HepG2 (cell line): ENCODE data around the gene ARL3. TPM values are rescaled to one million over a fixed set of nuclear protein-coding genes. Genes with fewer than 3 reads are reported as not detected.

Source experiments
- CHD4 ChIP-seq: fragments of 200-600 bp; sonication (generic); IDR thresholded peaks from 2 replicates; pipeline ENCODE4 v1.7.0; 2017; ENCODE audit warnings: mild to moderate bottlenecking, low read length, borderline replicate concordance
- CTCF ChIP-seq: sonication (generic); formaldehyde crosslinking; IDR thresholded peaks from 2 replicates; pipeline ENCODE4 v1.5.0; 2020; ENCODE audit warnings: mild to moderate bottlenecking, missing genetic modification reagents, moderate library complexity
- HNF4A ChIP-seq: sonication (generic); formaldehyde crosslinking; IDR thresholded peaks from 2 replicates; pipeline ENCODE4 v1.4.0; 2020; ENCODE audit warnings: missing genetic modification reagents
- HNF4G ChIP-seq, 2 experiments: sonication (generic) in 1 of 2; formaldehyde crosslinking in 1 of 2; IDR thresholded peaks; 2 replicates each; pipeline versions ENCODE4 v1.4.0 to v1.6.1; 2011 to 2020; ENCODE audit warnings: borderline replicate concordance in 2 of 2, low read depth in 2 of 2, mild to moderate bottlenecking in 2 of 2, low read length in 1 of 2, missing genetic modification reagents in 1 of 2, moderate library complexity in 1 of 2
- ISX ChIP-seq: sonication (generic); formaldehyde crosslinking; conservative IDR thresholded peaks from 2 replicates; pipeline ENCODE4 v1.5.0; 2020; ENCODE audit warnings: missing genetic modification reagents
- JARID2 ChIP-seq: sonication (generic); formaldehyde crosslinking; IDR thresholded peaks from 2 replicates; pipeline ENCODE4 v1.8.1; 2023; ENCODE audit warnings: missing genetic modification reagents, inconsistent platforms; ENCODE audit not compliant: insufficient replicate concordance
- KLF16 ChIP-seq, 2 experiments: sonication (generic) in 1 of 2; formaldehyde crosslinking in 1 of 2; IDR thresholded peaks; 2 replicates each; pipeline versions ENCODE4 v1.6.1 to v1.8.0; 2016 to 2023; ENCODE audit warnings: missing genetic modification reagents in 2 of 2, missing compliant biosample characterization in 1 of 2
- MBD4 ChIP-seq: IDR thresholded peaks from 2 replicates; pipeline ENCODE4 v1.6.1; 2012; ENCODE audit warnings: low read length, inconsistent platforms, borderline replicate concordance
- MEF2D ChIP-seq: sonication (generic); formaldehyde crosslinking; IDR thresholded peaks from 2 replicates; pipeline ENCODE4 v1.5.1; 2020; ENCODE audit warnings: mild to moderate bottlenecking, missing genetic modification reagents
- PRMT3 ChIP-seq: sonication (generic); formaldehyde crosslinking; IDR thresholded peaks from 2 replicates; pipeline ENCODE4 v1.8.1; 2022; ENCODE audit warnings: low read depth, mild to moderate bottlenecking, moderate library complexity, missing genetic modification reagents, borderline replicate concordance
- SKI ChIP-seq: fragments of 450-650 bp; IDR thresholded peaks from one replicate; pipeline ENCODE4 v1.6.1; 2018; ENCODE audit warnings: mild to moderate bottlenecking; ENCODE audit not compliant: partially characterized antibody
- USF2 ChIP-seq, 2 experiments: sonication (generic) in 1 of 2; formaldehyde crosslinking in 1 of 2; IDR thresholded peaks; 2 replicates each; pipeline versions ENCODE4 v1.5.1 to v1.6.1; 2011 to 2020; ENCODE audit warnings: borderline replicate concordance in 1 of 2, low read depth in 1 of 2, low read length in 1 of 2, mild to moderate bottlenecking in 1 of 2, missing genetic modification reagents in 1 of 2, moderate library complexity in 1 of 2
- ZBTB8A ChIP-seq: sonication (generic); formaldehyde crosslinking; IDR thresholded peaks from 2 replicates; pipeline ENCODE4 v1.4.0; 2020; ENCODE audit warnings: mild to moderate bottlenecking, low read depth, missing genetic modification reagents, borderline replicate concordance
- ZNF101 ChIP-seq: sonication (generic); formaldehyde crosslinking; IDR thresholded peaks from 2 replicates; pipeline ENCODE4 v1.4.0; 2020; ENCODE audit warnings: mild to moderate bottlenecking, low read depth, missing genetic modification reagents, borderline replicate concordance
- ZNF432 ChIP-seq: sonication (generic); formaldehyde crosslinking; IDR thresholded peaks from 2 replicates; pipeline ENCODE4 v1.5.0; 2020; ENCODE audit warnings: missing genetic modification reagents, mild to moderate bottlenecking, borderline replicate concordance
- ZNF550 ChIP-seq: sonication (generic); formaldehyde crosslinking; IDR thresholded peaks from 2 replicates; pipeline ENCODE4 v1.4.0; 2020; ENCODE audit warnings: mild to moderate bottlenecking, missing genetic modification reagents, borderline replicate concordance
- ZNF562 ChIP-seq: sonication (generic); formaldehyde crosslinking; IDR thresholded peaks from 2 replicates; pipeline ENCODE4 v1.8.0; 2022; ENCODE audit warnings: missing genetic modification reagents, borderline replicate concordance
- ZNF569 ChIP-seq: sonication (generic); formaldehyde crosslinking; IDR thresholded peaks from 2 replicates; pipeline ENCODE4 v1.5.0; 2020; ENCODE audit warnings: mild to moderate bottlenecking, missing genetic modification reagents, moderate library complexity, borderline replicate concordance
- ZNF784 ChIP-seq: sonication (generic); formaldehyde crosslinking; IDR thresholded peaks from 2 replicates; pipeline ENCODE4 v1.5.1; 2020; ENCODE audit warnings: missing genetic modification reagents, mild to moderate bottlenecking, borderline replicate concordance
- polyA plus RNA-seq, 8 experiments: library from polyadenylated mRNA; depleted of rRNA in 3 of 8; stranded (reverse) in 7 of 8; unstranded in 1 of 8; fragments of >200 nt; fragmentation: Illumina TruSeq in 4 of 8; extraction: Trizol in 4 of 8; gene quantifications; 2 replicates each; pipeline versions ENCODE4 v1.2.1 to v1.2.3, GENCODE V29; 2011 to 2016; ENCODE audit warnings: low read depth in 4 of 8, missing spikeins in 1 of 8, mixed read lengths in 1 of 8; ENCODE audit not compliant: insufficient read depth in 1 of 8
- total RNA-seq, 5 experiments: library from RNA; depleted of rRNA; stranded (reverse); fragments of >200 nt; fragmentation: Illumina TruSeq; extraction: Trizol; gene quantifications; 2 replicates each; pipeline ENCODE4 v1.2.3, GENCODE V29; 2016; ENCODE audit warnings: low read depth in 1 of 5
- TF ChIP-seq, protein P1 (sequence below), 2 experiments: fragments of 450-650 bp in 1 of 2; sonication (generic) in 1 of 2; formaldehyde crosslinking; IDR thresholded peaks; 2 replicates each; pipeline versions ENCODE4 v1.5.0 to v1.8.0; 2020 to 2022; ENCODE audit warnings: mild to moderate bottlenecking in 1 of 2, missing genetic modification reagents in 1 of 2
- TF ChIP-seq, protein P2 (sequence below): IDR thresholded peaks from 2 replicates; pipeline ENCODE4 v1.6.1; 2018; ENCODE audit warnings: missing genetic modification reagents

The ARL3 gene
- total and polyA plus RNA-seq, 2 of the 13 experiments (the other 11 are each of a cell fraction or from before 2014, with no cell fraction given) = 5.2 to 6.6 TPM

DNA sequence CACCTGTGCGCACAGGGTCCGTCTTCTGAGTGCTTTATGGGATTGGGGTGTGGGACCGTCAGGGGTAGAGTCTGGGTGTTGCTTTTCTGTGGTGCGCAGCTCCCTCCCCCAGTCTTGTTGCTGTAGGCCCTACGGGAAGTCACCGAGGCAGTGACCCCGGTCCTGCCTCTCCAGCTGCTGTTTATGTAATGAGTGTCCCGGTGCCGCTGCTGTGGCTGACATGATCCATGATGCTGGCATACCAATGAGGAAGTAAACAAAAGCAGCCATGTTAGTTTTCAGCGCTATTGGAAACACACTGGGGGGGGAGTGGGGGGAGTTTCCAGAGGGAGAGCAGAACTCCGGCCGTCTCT lies 68.8 kb downstream of the ARL3 start (continued):
- no peak for TF ChIP-seq PRMT3 (CRISPR knock-in tag)
- TF ChIP-seq ZNF550 (CRISPR knock-in tag) = no peak
- TF ChIP-seq MEF2D (CRISPR knock-in tag) = no peak; the same call in 1 of the 2 replicates
- no peak for TF ChIP-seq MBD4
- TF ChIP-seq, protein P1, sequence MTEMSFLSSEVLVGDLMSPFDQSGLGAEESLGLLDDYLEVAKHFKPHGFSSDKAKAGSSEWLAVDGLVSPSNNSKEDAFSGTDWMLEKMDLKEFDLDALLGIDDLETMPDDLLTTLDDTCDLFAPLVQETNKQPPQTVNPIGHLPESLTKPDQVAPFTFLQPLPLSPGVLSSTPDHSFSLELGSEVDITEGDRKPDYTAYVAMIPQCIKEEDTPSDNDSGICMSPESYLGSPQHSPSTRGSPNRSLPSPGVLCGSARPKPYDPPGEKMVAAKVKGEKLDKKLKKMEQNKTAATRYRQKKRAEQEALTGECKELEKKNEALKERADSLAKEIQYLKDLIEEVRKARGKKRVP (CRISPR knock-in tag; IDR thresholded peaks at IDR 0.05) = peak in 1 of 2 experiments; percentile 21; a peak in 1 of 4 replicates
- TF ChIP-seq ZNF784 (CRISPR knock-in tag) = no peak
- TF ChIP-seq HNF4G (IDR thresholded peaks at IDR 0.05; ENCODE audit: borderline replicate concordance, low read depth, low read length) = no peak
- no peak for TF ChIP-seq HNF4G (CRISPR knock-in tag; IDR thresholded peaks at IDR 0.05; ENCODE audit: borderline replicate concordance, low read depth)
- TF ChIP-seq CTCF = no peak
- no peak for TF ChIP-seq USF2 (IDR thresholded peaks at IDR 0.05; ENCODE audit: low read depth, low read length)
- TF ChIP-seq USF2 (CRISPR knock-in tag; IDR thresholded peaks at IDR 0.05; ENCODE audit: borderline replicate concordance) = no peak
- no peak for TF ChIP-seq ZNF432
- no peak for TF ChIP-seq ISX (CRISPR knock-in tag)
- no peak for TF ChIP-seq ZNF562
- TF ChIP-seq CHD4 = no peak
- TF ChIP-seq ZNF569 (CRISPR knock-in tag) = no peak
- TF ChIP-seq, protein P2, sequence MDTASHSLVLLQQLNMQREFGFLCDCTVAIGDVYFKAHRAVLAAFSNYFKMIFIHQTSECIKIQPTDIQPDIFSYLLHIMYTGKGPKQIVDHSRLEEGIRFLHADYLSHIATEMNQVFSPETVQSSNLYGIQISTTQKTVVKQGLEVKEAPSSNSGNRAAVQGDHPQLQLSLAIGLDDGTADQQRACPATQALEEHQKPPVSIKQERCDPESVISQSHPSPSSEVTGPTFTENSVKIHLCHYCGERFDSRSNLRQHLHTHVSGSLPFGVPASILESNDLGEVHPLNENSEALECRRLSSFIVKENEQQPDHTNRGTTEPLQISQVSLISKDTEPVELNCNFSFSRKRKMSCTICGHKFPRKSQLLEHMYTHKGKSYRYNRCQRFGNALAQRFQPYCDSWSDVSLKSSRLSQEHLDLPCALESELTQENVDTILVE (CRISPR knock-in tag) = no peak
- peak; percentile 14 for TF ChIP-seq SKI
- TF ChIP-seq ZBTB8A (CRISPR knock-in tag) = no peak
- TF ChIP-seq KLF16 (CRISPR knock-in tag; IDR thresholded peaks at IDR 0.05) = no peak; a peak in 1 of 4 replicates
- TF ChIP-seq HNF4A (CRISPR knock-in tag) = no peak
- TF ChIP-seq ZNF101 = no peak
- no peak for TF ChIP-seq JARID2 (CRISPR knock-in tag)
